ENCODE data around the gene SPG7.

DNA sequence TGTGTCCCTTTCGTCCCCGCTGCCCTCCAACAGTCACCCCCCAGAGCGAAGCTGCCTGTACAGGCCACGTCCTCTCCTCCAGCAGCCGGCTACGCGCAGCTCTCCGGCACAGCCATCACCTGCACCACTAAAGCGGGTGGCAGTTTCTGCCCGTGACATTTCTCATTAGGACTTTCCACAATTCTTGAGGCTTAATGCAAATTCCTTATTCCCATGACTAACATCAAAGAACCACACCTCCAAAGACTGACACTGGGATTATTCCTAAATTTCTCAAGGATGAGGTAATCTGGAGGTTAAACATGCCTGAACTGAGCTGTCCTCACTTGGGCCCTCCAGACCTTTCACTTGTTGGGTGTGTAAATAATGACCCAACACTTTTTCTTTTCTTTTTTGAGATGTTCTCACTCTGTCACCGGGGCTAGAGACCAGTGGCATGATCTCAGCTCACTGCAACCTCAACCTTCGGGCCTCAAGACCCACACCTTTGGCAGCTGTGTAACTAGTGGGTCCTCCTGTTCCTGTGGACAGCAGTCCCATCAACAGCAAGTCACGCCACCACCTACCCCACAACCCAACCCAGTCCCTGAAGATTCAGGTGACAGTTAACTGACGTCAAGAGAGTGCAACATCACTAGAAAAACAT is 29.5 kb upstream of the SPG7 start:
- TF ChIP-seq, protein P1, sequence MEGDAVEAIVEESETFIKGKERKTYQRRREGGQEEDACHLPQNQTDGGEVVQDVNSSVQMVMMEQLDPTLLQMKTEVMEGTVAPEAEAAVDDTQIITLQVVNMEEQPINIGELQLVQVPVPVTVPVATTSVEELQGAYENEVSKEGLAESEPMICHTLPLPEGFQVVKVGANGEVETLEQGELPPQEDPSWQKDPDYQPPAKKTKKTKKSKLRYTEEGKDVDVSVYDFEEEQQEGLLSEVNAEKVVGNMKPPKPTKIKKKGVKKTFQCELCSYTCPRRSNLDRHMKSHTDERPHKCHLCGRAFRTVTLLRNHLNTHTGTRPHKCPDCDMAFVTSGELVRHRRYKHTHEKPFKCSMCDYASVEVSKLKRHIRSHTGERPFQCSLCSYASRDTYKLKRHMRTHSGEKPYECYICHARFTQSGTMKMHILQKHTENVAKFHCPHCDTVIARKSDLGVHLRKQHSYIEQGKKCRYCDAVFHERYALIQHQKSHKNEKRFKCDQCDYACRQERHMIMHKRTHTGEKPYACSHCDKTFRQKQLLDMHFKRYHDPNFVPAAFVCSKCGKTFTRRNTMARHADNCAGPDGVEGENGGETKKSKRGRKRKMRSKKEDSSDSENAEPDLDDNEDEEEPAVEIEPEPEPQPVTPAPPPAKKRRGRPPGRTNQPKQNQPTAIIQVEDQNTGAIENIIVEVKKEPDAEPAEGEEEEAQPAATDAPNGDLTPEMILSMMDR (conservative IDR thresholded peaks at IDR 0.05 in 1 of 2, IDR thresholded peaks at IDR 0.05 in 1 of 2; ENCODE audit: extremely low read depth in 1 of 2, insufficient read depth in 1 of 2, low read depth in 1 of 2, low read length in 2 of 2), result no peak
- no peak for TF ChIP-seq EZH2 (IDR thresholded peaks at IDR 0.05; ENCODE audit: borderline replicate concordance, low read length)

Data from mammary epithelial cell (primary cell).